Measurements from ENCODE around the gene IFNA2.

DNA sequence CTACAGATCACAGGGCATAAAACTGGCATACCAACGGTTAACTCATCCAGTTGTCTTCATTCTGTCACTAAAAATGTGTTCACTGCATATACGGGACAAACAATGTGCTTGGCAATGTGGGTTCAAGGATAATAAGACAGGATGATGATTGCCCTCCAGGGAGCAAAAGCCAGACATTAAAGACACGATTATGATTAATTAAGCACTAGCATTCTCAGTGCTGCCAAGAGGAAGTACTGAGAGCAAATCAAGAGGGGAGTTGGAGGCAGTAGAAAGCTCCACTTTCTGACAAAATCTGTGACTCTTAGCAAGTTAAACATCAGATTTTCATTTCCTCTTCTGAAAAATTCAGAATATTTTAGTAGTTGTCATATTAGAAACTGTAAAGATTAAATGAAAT is 14.8 kb upstream of the IFNA2 start:
- TF ChIP-seq, protein P1, sequence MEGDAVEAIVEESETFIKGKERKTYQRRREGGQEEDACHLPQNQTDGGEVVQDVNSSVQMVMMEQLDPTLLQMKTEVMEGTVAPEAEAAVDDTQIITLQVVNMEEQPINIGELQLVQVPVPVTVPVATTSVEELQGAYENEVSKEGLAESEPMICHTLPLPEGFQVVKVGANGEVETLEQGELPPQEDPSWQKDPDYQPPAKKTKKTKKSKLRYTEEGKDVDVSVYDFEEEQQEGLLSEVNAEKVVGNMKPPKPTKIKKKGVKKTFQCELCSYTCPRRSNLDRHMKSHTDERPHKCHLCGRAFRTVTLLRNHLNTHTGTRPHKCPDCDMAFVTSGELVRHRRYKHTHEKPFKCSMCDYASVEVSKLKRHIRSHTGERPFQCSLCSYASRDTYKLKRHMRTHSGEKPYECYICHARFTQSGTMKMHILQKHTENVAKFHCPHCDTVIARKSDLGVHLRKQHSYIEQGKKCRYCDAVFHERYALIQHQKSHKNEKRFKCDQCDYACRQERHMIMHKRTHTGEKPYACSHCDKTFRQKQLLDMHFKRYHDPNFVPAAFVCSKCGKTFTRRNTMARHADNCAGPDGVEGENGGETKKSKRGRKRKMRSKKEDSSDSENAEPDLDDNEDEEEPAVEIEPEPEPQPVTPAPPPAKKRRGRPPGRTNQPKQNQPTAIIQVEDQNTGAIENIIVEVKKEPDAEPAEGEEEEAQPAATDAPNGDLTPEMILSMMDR (IDR thresholded peaks at IDR 0.05; ENCODE audit: low read length) = no peak
- TF ChIP-seq EZH2 (optimal IDR thresholded peaks at IDR 0.05; ENCODE audit: low read depth, low read length) = no peak
- TF ChIP-seq EZH2phosphoT487 (IDR thresholded peaks at IDR 0.05; ENCODE audit: low read length) = no peak

Measured in MM.1S (cell line).